PC-3 (cell line): Measurements from ENCODE around the gene PPP1R3C. TPM values are rescaled to one million over a fixed set of nuclear protein-coding genes. Genes with fewer than 3 reads are reported as not detected.

Experiments used
- ATAC-seq: fragments of 200-7000 bp; cut with Tn5 transposase; 2 replicates; pipeline ENCODE4 v1.9.1; 2020; ENCODE audit warnings: mild to moderate bottlenecking, moderate library complexity
- BruUV-seq: library from RNA; stranded (reverse); fragments of 400-500 nt; replicated peaks from 2 replicates; lab custom pipeline; 2021; lab: Mats Ljungman, UMichigan
- CTCF ChIA-PET: fragments of 300-600 bp; sonication (Branson Sonifier 250); formaldehyde crosslinking; loops from one replicate; lab custom pipeline; 2022; ENCODE audit warnings: antibody characterized with exemption; lab: Charles Lee
- POLR2A ChIA-PET: fragments of 300-600 bp; sonication (Branson Sonifier 250); formaldehyde crosslinking; loops from one replicate; lab custom pipeline; 2022; ENCODE audit warnings: antibody characterized with exemption; ENCODE audit not compliant: unreplicated experiment; lab: Charles Lee
- DNase-seq: peaks from one replicate; pipeline ENCODE4 v3.0.0-alpha.2; 2015
- H2AFZ ChIP-seq: fragments of 300-600 bp; sonication (generic); 2 replicates; pipeline ENCODE4 v1.6.0; 2016; ENCODE audit warnings: antibody characterized with exemption, low read length
- H3F3A ChIP-seq: fragments of 300-600 bp; sonication (generic); one replicate; pipeline ENCODE4 v1.6.0; 2017; ENCODE audit warnings: antibody characterized with exemption, low read length, control low read depth, mild to moderate bottlenecking; ENCODE audit not compliant: unreplicated experiment
- H3K27ac ChIP-seq: fragments of 300-600 bp; sonication (generic); 2 replicates; pipeline ENCODE4 v1.5.1; 2016; ENCODE audit warnings: mild to moderate bottlenecking, low read length
- H3K27me3 ChIP-seq: fragments of 300-600 bp; sonication (generic); 2 replicates; pipeline ENCODE4 v1.6.1; 2016; ENCODE audit warnings: low read length, mixed read lengths
- H3K36me3 ChIP-seq: fragments of 300-600 bp; sonication (generic); 2 replicates; pipeline ENCODE4 v1.6.1; 2016; ENCODE audit warnings: low read depth, mixed run types, low read length, mixed read lengths
- H3K4me1 ChIP-seq: fragments of 300-600 bp; sonication (generic); 2 replicates; pipeline ENCODE4 v1.5.1; 2016; ENCODE audit warnings: low read length; ENCODE audit not compliant: insufficient read depth
- H3K4me2 ChIP-seq: fragments of 300-600 bp; sonication (generic); 2 replicates; pipeline ENCODE4 v1.6.0; 2016; ENCODE audit warnings: low read length
- H3K4me3 ChIP-seq: fragments of 300-600 bp; sonication (generic); 2 replicates; pipeline ENCODE4 v1.5.1; 2016; ENCODE audit warnings: mild to moderate bottlenecking, low read length, mixed read lengths
- H3K79me2 ChIP-seq: fragments of 300-600 bp; sonication (generic); 2 replicates; pipeline ENCODE4 v1.6.1; 2017; ENCODE audit warnings: low read length, mixed read lengths
- H3K9ac ChIP-seq: fragments of 300-600 bp; sonication (generic); 2 replicates; pipeline ENCODE4 v1.6.0; 2016; ENCODE audit warnings: mild to moderate bottlenecking, low read length
- H3K9me2 ChIP-seq: fragments of 300-600 bp; sonication (generic); replicated peaks from 2 replicates; pipeline ENCODE4 v1.6.1; 2016; ENCODE audit warnings: mixed run types, low read length, mixed read lengths
- H3K9me3 ChIP-seq: fragments of 300-600 bp; sonication (generic); 2 replicates; pipeline ENCODE4 v1.6.1; 2016; ENCODE audit warnings: low read length, mixed read lengths
- H4K20me1 ChIP-seq: fragments of 300-600 bp; sonication (generic); 2 replicates; pipeline ENCODE4 v1.6.1; 2016; ENCODE audit warnings: low read length, mixed read lengths
- EZH2 ChIP-seq: fragments of 300-600 bp; sonication (generic); IDR thresholded peaks from one replicate; pipeline ENCODE4 v1.6.1; 2017; ENCODE audit warnings: antibody characterized with exemption, mild to moderate bottlenecking, low read length; ENCODE audit not compliant: unreplicated experiment
- EZH2phosphoT487 ChIP-seq: fragments of 300-600 bp; sonication (generic); IDR thresholded peaks from 2 replicates; pipeline ENCODE4 v1.6.1; 2018; ENCODE audit warnings: mild to moderate bottlenecking, antibody characterized with exemption, low read length, borderline replicate concordance
- intact Hi-C: fragments of 100-400 bp; cut with micrococcal nuclease; formaldehyde crosslinking; loops from 2 replicates; pipeline ENCODE4 v1.9.0; 2023
- total RNA-seq: library from RNA; depleted of rRNA; stranded (reverse); fragments of >200 nt; gene quantifications from 2 replicates; pipeline ENCODE4 v1.2.3, GENCODE V29; 2014
- TF ChIP-seq, protein P1 (sequence below): fragments of 300-600 bp; sonication (generic); conservative IDR thresholded peaks from 2 replicates; pipeline ENCODE4 v1.5.1; 2017; ENCODE audit warnings: antibody characterized with exemption, low read depth, mild to moderate bottlenecking, low read length

Gene PPP1R3C
- total RNA-seq, 1 experiment from 2014 or later = not detected

DNA sequence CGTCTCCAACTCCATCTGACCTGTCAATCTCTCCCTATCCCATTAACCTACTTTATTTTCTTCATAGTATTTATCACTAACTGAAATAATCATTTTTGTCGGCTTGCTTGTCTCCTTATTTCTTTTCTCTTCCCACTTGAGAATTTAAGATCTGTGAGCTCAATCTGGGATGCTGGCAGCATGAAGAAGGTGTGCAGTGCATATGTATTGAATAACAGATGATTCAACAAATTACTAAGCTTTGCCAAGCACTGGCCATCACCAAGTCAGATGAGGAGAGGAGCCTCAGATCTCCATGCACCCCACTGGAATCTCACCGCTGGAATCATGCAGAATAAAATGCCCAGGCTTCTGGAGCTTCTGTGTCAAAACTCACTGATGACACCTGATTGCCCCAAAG is 47.6 kb upstream of the PPP1R3C start:
- H3K9me2 ChIP-seq = no peaks in the 10 kb centered on the region
- DNase-seq = no peak
- no peaks in the 10 kb centered on the region for H4K20me1 ChIP-seq
- no peaks in the 10 kb centered on the region for H3K27me3 ChIP-seq
- no peaks in the 10 kb centered on the region for H3F3A ChIP-seq
- CTCF ChIA-PET = no interaction called here
- intact Hi-C loops = no loop called here
- H2AFZ ChIP-seq = no peak overlapping the region
- H3K4me2 ChIP-seq = no peak overlapping the region
- no TSS peak for BruUV-seq
- no peak overlapping the region for H3K4me3 ChIP-seq
- no peaks in the 10 kb centered on the region for H3K36me3 ChIP-seq
- POLR2A ChIA-PET = no interaction called here
- H3K9ac ChIP-seq = no peak overlapping the region
- ATAC-seq = no peak
- no peak overlapping the region for H3K27ac ChIP-seq
- H3K79me2 ChIP-seq = no peaks in the 10 kb centered on the region
- H3K4me1 ChIP-seq = peaks cover 31% of the 10 kb centered on the region
- no peak for TF ChIP-seq EZH2phosphoT487
- TF ChIP-seq, protein P1, sequence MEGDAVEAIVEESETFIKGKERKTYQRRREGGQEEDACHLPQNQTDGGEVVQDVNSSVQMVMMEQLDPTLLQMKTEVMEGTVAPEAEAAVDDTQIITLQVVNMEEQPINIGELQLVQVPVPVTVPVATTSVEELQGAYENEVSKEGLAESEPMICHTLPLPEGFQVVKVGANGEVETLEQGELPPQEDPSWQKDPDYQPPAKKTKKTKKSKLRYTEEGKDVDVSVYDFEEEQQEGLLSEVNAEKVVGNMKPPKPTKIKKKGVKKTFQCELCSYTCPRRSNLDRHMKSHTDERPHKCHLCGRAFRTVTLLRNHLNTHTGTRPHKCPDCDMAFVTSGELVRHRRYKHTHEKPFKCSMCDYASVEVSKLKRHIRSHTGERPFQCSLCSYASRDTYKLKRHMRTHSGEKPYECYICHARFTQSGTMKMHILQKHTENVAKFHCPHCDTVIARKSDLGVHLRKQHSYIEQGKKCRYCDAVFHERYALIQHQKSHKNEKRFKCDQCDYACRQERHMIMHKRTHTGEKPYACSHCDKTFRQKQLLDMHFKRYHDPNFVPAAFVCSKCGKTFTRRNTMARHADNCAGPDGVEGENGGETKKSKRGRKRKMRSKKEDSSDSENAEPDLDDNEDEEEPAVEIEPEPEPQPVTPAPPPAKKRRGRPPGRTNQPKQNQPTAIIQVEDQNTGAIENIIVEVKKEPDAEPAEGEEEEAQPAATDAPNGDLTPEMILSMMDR = no peak
- no peak for TF ChIP-seq EZH2
- H3K9me3 ChIP-seq = no peaks in the 10 kb centered on the region

DNA sequence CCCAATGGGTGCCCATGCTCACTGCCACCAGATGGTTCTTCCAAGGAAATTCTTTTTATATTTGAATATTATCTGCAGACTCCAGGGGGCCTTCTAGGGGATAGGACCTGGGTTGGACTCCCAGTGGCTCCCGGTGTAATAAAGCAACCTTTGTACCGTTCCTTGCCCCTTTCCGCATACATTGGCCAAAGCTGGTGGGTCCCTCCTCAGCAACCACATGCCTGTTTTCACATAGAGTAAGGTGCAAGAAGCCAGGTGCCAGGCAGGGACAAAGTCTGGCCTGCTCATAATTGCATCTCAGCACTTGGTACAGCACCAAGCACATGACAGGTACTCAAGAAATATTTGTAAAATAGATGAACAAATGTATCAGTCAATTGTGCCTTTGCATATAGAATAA is 46.4 kb upstream of the PPP1R3C start:
- Histone ChIP-seq H3K4me2 (no peak overlapping the region), H3K9me3 (no peaks in the 10 kb centered on the region), H3K4me1 (peaks cover 21% of the 10 kb centered on the region), H2AFZ (no peak overlapping the region), H3K27me3 (no peaks in the 10 kb centered on the region), H3K4me3 (no peak overlapping the region), H3F3A (no peaks in the 10 kb centered on the region), H4K20me1 (no peaks in the 10 kb centered on the region), H3K27ac (no peak overlapping the region), H3K79me2 (no peaks in the 10 kb centered on the region), H3K9me2 (no peaks in the 10 kb centered on the region), H3K36me3 (no peaks in the 10 kb centered on the region), H3K9ac (no peak overlapping the region)
- no TSS peak for BruUV-seq
- ChIA-PET POLR2A (no interaction called here), CTCF (no interaction called here)
- intact Hi-C loops = no loop called here
- TF ChIP-seq EZH2 = no peak
- TF ChIP-seq EZH2phosphoT487 = no peak
- TF ChIP-seq, protein P1 = no peak
- ATAC-seq (no peak), DNase-seq (no peak)

DNA sequence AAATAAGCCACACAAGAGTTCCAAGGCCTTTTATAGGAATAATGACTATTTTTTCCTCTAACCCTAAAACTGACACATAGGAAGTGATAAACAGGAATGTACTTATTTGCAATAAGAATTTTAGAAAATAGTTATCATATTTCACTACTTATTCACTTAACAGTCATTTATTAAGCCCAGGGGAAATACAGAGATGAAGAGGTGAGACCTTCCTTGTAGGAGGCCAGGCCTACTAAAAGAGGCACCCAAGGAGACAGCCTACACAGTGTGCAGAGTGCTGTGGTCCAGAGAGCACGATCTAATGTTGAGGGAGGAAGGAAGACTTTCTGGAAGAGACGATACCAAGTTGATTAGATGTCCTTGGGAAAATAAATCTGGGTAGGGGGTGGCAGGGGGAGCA is 45.0 kb upstream of the PPP1R3C start:
- BruUV-seq = no TSS peak
- DNase-seq (peak; percentile 13), ATAC-seq (peak; percentile 29; the same call in 1 of the 2 replicates)
- H3K9ac ChIP-seq = no peak overlapping the region
- no peaks in the 10 kb centered on the region for H3K27me3 ChIP-seq
- H3K4me2 ChIP-seq = no peak overlapping the region
- H3K79me2 ChIP-seq = no peaks in the 10 kb centered on the region
- H4K20me1 ChIP-seq = no peaks in the 10 kb centered on the region
- no peak overlapping the region for H3K27ac ChIP-seq
- POLR2A ChIA-PET = no interaction called here
- no peaks in the 10 kb centered on the region for H3K9me2 ChIP-seq
- no peaks in the 10 kb centered on the region for H3K9me3 ChIP-seq
- no peak overlapping the region for H2AFZ ChIP-seq
- H3F3A ChIP-seq = no peaks in the 10 kb centered on the region
- intact Hi-C loops = no loop called here
- H3K4me3 ChIP-seq = no peak overlapping the region
- TF ChIP-seq EZH2 (no peak), EZH2phosphoT487 (no peak)
- TF ChIP-seq, protein P1 = no peak
- CTCF ChIA-PET = no interaction called here
- H3K36me3 ChIP-seq = no peaks in the 10 kb centered on the region
- peaks cover 7% of the 10 kb centered on the region; the same call in 1 of the 2 replicates for H3K4me1 ChIP-seq
